GM18951 (cell line): ENCODE measurements around the gene DNAH10.

Source experiments
- POLR2A ChIP-seq: IDR thresholded peaks from 4 replicates; pipeline ENCODE4 v1.6.1; 2011; ENCODE audit warnings: mild to moderate bottlenecking; ENCODE audit not compliant: insufficient read length, insufficient read depth; ENCODE audit errors: extremely low read depth
- in situ Hi-C: fragments of 300-500 bp; cut with MboI; formaldehyde crosslinking; loops from one replicate; pipeline ENCODE4 v1.12.0; 2022; ENCODE audit warnings: low sequenced_read_pairs, mixed read lengths, inconsistent platforms; ENCODE audit not compliant: unreplicated experiment

DNAH10 gene

DNA sequence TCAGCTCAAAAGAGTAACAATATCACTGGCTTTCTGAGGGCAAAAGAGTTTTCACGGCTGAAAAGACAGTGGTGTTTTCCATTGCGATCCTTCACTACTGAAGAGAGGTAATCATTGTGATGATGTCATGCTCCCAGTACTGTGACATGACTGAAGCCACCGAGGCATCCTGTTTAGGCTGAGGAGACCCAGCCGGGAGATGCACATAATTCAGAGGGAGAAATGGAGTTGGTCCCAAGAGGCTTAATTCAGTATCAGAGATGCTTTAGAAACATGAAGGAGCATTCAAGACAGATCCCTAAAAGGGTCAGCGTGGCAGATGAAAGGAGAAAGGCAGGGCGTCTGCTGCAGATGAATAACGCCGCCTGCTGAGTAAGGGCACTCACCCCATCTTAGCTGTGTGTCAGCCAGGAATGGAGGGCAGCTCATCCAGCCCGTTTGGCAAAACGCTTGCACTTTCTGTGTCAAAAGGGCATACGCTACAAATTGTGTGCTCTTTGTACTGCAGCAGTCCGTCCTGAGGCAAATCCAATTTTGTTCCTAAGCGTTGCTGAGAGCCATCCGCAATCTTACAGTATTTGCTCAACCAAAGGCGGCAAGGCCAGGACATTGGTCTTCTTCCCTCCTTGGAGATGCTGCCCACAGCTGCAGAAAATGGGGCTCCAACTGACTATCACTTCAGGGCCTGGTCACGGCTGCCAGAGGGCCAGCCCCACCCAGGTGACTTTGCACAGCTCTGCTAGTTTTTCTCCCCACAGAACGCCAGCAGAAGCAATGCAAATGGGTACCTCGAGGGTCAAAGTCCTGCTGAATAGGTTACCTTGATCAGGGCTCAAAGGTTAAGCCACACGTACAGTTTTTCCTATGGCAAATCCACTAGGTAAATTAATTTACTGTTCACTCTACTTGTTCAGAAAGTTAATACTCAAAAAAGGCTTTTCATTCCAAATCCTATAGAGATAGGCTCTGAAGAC is 187.0 kb downstream of the DNAH10 start:
- in situ Hi-C loops: no loop called here
- TF ChIP-seq POLR2A: no peak

DNA sequence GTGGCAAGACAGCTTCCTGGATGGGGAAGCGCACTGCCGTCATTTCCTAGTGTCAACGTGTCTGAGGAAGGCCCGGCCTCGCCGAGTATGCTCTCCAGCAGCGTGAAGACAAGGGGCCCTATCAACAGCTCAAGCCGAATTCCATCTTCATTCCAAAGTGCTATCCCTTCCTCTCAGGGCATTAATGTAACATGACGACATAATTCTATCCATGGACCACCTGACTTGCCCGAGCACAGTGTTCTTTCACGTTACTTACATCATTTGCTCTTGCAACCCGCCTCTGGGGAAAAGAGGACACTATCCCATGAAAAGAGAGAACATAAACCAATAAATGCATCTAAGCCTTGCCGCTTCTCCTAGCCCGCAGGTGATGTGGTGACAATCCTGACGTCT is 187.7 kb downstream of the DNAH10 start:
- in situ Hi-C loops: no loop called here
- TF ChIP-seq POLR2A: no peak

DNA sequence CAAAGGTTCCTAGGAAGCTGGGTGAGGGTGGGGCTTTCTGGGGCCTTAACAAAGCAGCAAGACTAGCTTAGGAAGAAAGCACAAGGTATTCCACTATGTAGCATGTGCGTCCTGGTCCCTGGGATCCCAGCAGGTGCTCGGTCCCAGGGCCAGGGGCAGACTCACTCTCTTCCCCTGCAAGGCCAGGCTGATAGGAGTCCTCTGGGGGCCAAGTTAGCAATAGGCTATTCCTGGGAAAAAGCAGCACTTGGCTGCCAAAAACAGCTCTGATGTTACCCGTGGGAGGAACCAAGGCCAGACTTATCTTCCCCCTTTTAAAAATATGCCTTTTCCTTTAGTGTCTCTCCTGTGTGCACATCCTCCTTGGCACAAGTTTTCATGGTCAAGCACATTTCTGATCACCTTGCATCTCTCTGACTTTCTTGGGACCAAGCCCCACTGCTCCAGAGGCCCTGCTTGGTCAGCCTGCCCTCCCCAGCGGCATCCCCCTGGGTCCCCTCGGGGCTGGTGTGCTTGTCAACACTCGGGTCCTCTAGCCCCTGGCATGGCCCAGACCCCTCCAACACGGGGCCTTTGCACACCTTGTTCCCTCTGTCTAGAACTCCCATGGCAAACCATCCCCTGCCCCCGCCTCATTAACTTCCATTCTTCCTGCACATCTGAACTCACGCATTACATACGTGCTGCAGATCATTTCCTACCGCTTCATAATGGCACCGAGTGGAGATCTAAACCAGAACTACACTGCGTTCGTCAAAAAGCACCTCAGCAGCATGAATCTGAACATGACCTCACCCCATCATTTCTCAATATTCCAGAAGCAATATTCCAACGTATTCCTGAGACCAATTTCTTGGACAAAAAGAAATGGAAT is 188.6 kb downstream of the DNAH10 start:
- in situ Hi-C loops: no loop called here
- TF ChIP-seq POLR2A: no peak

DNA sequence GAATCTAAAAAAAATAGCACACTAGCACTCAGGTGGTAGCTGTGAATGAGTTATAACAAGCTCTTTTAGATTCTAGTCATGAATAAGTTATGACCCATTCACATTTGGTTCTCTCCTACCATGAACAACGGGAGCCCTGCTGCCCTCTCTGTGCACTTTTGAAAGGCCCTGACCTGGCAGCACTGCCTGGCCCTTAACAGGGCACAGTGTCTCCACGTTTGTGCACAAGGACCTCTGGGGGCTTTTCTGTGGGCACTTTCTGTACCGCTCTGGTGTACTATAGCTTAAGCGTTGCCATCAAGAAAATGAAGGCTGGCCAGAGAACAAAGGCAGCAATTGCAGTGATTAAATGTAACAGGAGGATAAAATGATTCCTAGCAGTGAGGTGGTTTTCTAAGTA is 189.4 kb downstream of the DNAH10 start:
- in situ Hi-C loops: no loop called here
- no peak for TF ChIP-seq POLR2A

DNA sequence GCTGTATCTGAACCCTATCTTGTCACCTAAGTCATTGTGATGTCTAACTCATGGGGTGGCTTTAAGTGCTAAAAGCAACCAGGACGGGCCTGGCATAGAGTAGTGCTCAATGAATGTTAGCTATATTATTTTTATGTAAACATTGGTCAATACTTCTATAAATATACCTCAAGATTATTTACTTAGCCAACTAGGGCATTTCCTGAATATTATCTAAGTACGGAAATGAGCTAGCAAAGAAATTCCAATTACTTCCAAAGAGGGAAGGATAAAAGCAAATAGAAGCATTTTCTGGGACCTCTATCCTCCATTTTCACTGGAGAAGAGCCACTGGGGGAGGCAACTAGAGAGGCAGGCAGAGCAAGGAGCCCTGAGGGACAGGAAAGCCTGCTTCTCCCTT is 189.9 kb downstream of the DNAH10 start:
- no peak for TF ChIP-seq POLR2A
- in situ Hi-C loops: no loop called here

DNA sequence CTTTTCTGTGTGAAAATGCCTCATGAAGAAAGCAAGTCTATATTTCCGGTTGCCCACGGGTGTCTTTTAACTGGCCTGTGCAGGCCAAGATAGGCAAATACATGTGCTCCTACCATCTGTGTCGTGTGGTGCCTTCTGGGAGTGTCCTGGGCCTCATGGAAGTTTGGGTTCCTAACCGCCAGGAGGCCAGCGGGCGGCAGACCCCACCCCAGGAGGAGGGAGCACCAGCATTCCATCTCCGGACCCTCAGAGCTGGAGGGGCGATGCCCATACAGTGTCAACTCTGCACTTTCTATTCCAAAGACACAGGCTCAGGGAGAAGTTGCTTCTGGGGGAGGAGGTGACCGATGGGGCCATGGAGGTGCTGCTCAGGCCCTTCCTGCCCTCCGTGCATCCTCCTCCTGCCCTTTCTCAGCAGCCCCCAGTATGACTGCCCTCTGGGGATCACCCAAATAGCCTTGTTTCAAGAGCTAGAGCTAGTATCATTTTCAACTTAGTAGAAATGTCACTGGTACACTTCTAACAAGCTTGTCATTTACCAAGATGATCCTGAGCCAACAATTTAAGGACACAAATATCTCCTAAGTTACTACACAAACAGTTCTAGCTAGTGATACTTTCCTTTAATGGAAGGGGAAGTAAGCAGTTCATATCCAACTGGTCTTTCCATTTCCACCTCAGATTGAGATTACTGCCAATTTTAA is 192.7 kb downstream of the DNAH10 start:
- no peak for TF ChIP-seq POLR2A
- in situ Hi-C loops: no loop called here

DNA sequence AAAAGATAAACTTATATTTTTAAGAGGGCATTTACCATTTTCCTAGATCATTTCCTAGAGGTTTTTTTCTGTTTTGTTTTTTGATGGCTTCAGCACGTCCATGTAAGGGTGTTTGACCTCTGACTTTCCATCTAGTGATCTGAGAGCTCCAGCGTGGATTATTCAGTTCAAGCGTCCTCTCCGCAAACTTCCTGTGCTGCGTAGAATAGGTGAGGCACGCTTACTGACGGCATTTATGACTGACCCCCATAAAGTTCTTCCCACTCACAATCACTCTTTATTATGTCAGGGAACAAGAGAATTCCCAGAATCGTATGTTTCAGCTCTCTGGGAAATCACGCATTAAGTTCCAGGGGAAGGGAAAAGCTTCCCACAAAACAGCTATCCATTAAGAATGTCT is 194.1 kb downstream of the DNAH10 start:
- no peak for TF ChIP-seq POLR2A
- in situ Hi-C loops: no loop called here

DNA sequence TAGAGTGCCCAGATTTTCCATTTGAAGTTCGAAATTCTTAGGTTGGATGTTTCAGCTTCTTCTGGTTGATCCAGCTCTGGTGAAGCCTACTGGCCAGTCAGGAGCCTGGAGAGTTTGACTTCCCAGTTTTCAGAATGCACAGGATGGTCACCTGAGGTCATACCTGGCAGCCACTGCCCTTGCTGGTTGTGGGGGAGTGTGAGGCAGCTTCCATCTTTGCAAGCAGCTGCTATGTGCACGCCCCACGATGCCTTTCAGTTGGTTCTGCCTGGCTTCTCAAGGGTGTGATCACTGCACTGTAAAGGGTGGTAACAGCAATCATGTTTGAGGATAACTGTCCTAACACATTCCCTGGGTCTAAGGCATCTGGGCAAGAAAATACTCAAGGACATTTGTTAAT is 195.1 kb downstream of the DNAH10 start:
- in situ Hi-C loops: no loop called here
- TF ChIP-seq POLR2A: no peak

DNA sequence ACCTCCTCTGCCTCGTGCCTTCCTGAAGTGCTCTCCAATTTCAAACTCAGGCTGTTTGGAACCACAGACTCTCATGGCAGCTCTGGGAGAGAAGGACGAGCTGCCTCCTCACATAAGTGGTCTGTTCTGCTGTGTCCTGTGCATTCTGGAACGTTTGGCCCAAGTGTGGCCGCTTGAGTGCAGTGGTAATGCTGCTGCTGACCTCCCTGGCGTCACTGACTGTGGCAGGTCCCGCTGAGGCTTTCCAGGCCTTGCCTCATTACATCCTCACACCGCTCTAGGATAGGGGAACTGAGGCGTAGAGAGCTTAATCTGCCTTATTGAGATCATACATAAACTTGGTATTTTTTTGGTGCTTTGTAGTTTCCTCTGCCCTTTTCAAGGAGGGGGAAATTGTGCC is 196.4 kb downstream of the DNAH10 start:
- in situ Hi-C loops: no loop called here
- no peak for TF ChIP-seq POLR2A

DNA sequence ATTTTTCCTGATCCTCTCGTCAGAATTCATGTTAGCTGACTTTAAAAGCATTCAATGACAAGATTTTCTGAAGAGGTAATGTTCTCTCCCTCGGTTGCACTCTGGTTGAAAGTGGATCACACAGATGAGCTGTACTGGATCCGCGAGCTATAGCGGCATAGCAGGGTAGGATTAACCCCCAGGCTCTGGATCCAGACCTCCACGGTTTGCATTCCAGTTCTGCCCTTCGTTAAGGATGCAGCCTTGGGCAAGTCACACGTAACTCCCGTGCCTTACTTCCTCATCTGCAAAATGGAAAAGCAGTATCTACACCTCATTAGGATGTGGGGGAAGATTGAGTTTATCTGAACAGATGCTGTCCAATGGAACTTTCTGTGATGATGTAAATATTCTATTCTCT is 196.8 kb downstream of the DNAH10 start:
- TF ChIP-seq POLR2A: no peak
- in situ Hi-C loops: no loop called here

DNA sequence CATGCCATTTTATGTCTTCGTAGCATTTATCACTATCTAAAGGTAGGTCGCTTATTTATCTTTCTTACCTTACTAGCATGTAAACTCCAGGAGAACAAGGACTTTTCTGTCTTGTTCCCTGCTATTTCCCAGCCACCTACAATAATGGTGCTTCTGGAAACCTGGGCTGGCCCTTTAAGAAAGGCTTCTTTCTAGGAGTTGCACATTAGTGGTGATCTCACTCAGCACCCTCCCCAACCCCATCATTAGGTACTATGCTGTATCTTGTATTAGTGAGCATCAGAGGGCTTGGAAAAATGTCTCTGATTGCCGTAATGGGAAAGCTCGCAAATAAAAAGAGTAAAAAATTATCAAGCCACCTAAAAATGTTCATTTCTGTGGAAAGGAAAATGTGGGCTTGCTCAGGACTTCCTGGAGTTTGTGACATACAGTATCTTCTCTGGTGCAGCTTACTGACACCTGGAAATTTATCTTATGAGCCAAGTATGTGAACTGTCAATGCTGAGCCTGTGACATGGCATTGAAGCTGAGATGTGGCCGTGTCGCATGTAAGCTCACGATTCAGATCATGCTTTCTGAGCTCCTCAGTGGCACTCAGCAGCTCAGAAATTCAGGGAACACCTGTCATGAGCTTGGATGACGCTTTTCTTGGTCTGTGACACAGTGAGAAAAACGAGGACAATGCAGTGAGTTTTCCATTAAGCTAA is 198.1 kb downstream of the DNAH10 start:
- no peak for TF ChIP-seq POLR2A
- in situ Hi-C loops: no loop called here

DNA sequence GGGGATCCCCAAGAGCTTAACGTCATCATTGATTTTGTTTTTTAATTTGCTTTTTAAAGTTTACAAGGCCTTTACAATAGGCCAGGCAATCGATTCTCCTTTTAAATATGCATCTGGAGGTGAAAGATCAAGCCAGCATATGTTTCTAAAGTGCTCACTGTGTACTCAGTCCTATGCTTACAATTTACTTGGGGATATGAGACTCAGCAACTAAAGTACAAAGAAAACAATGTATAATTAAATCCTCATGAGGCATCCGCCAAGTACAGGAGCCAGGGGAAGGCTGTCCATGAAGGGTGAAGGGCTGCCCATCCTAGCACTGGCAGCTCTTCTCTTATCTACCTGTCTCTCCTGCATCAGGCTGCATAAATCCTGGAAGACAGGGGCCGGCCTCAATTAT is 198.8 kb downstream of the DNAH10 start:
- no peak for TF ChIP-seq POLR2A
- in situ Hi-C loops: no loop called here
